HG03108 (cell line): Measurements from ENCODE around the gene MAP3K1.
A peak's percentile ranks its signal among the peaks of the same experiment; 100 is the strongest.

Source experiments
- ATAC-seq: cut with Tn5 transposase; IDR thresholded peaks from one replicate; pipeline ENCODE4 v1.9.1; 2021; ENCODE audit warnings: moderate library complexity; ENCODE audit not compliant: unreplicated experiment

Gene MAP3K1

GRCh38 chr5:56900395-56900794 is 85.0 kb downstream of the MAP3K1 start:
- no peak for ATAC-seq

GRCh38 chr5:56900858-56901578 is 85.7 kb downstream of the MAP3K1 start:
- ATAC-seq, result no peak

- ATAC-seq, result peak; percentile 34
Observed at GRCh38 chr5:56908942-56909293, 93.6 kb downstream of the MAP3K1 start.

- peak; percentile 88 for ATAC-seq
Observed at GRCh38 chr5:56909294-56910209, 94.2 kb downstream of the MAP3K1 start, which contains the start of gene SETD9. TSS of gene SETD9 (plus strand) at chr5:56909596. CDS start at chr5:56909646, 50 bp downstream.

- ATAC-seq, result peak; percentile 2
Observed at GRCh38 chr5:56910210-56910965, 95.0 kb downstream of the MAP3K1 start.

GRCh38 chr5:56913766-56914165 is 98.4 kb downstream of the MAP3K1 start:
- no peak for ATAC-seq

GRCh38 chr5:56914678-56915077 is 99.3 kb downstream of the MAP3K1 start:
- no peak for ATAC-seq

GRCh38 chr5:56917534-56917933 is 102.2 kb downstream of the MAP3K1 start:
- no peak for ATAC-seq

- no peak for ATAC-seq
Observed at GRCh38 chr5:56918054-56918453, 102.7 kb downstream of the MAP3K1 start.

GRCh38 chr5:56919942-56920662 is 104.8 kb downstream of the MAP3K1 start:
- ATAC-seq, result no peak

- ATAC-seq, result no peak
Observed at GRCh38 chr5:56922922-56923321, 107.6 kb downstream of the MAP3K1 start.

- ATAC-seq, result no peak
Observed at GRCh38 chr5:56934325-56934724, 119.0 kb downstream of the MAP3K1 start.

GRCh38 chr5:56938858-56939257 is 123.5 kb downstream of the MAP3K1 start:
- no peak for ATAC-seq

GRCh38 chr5:56941981-56942380 is 126.6 kb downstream of the MAP3K1 start:
- no peak for ATAC-seq
